Measurements from ENCODE around the gene KCNH3. TPM values are rescaled to one million over a fixed set of nuclear protein-coding genes. Genes with fewer than 3 reads are reported as not detected.

KCNH3 gene
- total RNA-seq, 1 experiment from 2014 or later = 0.26 TPM

- Histone ChIP-seq H3K4me1 (ENCODE audit: insufficient read depth, low read length) (no peaks in the 10 kb centered on the region; the same call in 1 of the 2 replicates), H3K14ac (ENCODE audit: insufficient read depth, low read length) (no peak overlapping the region), H3K9ac (ENCODE audit: extremely low read depth, insufficient read length, low read length) (no peak overlapping the region), H3K27ac (ENCODE audit: insufficient read length, low read depth, low read length) (no peak overlapping the region), H2BK120ac (ENCODE audit: low read depth, low read length, poor library complexity, severe bottlenecking) (no peak overlapping the region), H3K4me2 (ENCODE audit: insufficient read depth, insufficient read length, low read length) (no peak overlapping the region), H4K8ac (replicated peaks; ENCODE audit: insufficient read length, low read depth, low read length) (no peak overlapping the region), H4K20me1 (ENCODE audit: control insufficient read depth, insufficient read depth, insufficient read length) (no peaks in the 10 kb centered on the region), H3K18ac (ENCODE audit: insufficient read length, low read depth, low read length) (no peak overlapping the region), H3K79me2 (ENCODE audit: insufficient read depth, low read length) (no peaks in the 10 kb centered on the region), H2BK12ac (ENCODE audit: insufficient read length, low read depth, low read length) (no peak overlapping the region), H3K23ac (ENCODE audit: insufficient read length, low read depth, low read length) (no peak overlapping the region), H2BK5ac (ENCODE audit: insufficient read length, low read length) (no peak overlapping the region), H2BK20ac (ENCODE audit: low read depth, low read length, poor library complexity, severe bottlenecking) (no peak overlapping the region), H4K5ac (ENCODE audit: insufficient read length, low read depth, low read length) (no peak overlapping the region), H3K4ac (ENCODE audit: low read depth, low read length) (no peak overlapping the region), H2AK5ac (ENCODE audit: insufficient read length, low read length) (no peak overlapping the region), H4K91ac (ENCODE audit: insufficient read length, low read depth, low read length) (no peak overlapping the region), H2BK15ac (ENCODE audit: low read depth, low read length) (no peak overlapping the region), H3K79me1 (ENCODE audit: insufficient read depth, low read depth, low read length, poor library complexity, severe bottlenecking) (no peaks in the 10 kb centered on the region), H2AFZ (ENCODE audit: low read length) (no peak overlapping the region), H3T11ph (ENCODE audit: low read length) (no peak overlapping the region), H3K9me3 (ENCODE audit: control insufficient read depth, low read depth, low read length) (no peaks in the 10 kb centered on the region), H3K56ac (ENCODE audit: insufficient read length, low read depth, low read length) (no peak overlapping the region), H3K23me2 (ENCODE audit: insufficient read length, low read depth, low read length, poor library complexity, severe bottlenecking) (peaks cover 14% of the 10 kb centered on the region), H3K27me3 (ENCODE audit: insufficient read depth, low read length) (peaks cover 62% of the 10 kb centered on the region)
- Mint-ChIP-seq H3K36me3 (ENCODE audit: insufficient read depth in 1 of 3, low read depth in 3 of 3) (no peaks in the 10 kb centered on the region), H3K4me3 (no peak overlapping the region; a peak in 1 of 5 replicates), H3K9me3 (no peaks in the 10 kb centered on the region; a peak in 1 of 5 replicates), H3K27me3 (ENCODE audit: low read depth) (peaks cover 96% of the 10 kb centered on the region), H3K27ac (no peak overlapping the region), H3K4me1 (peaks cover 20 to 42% of the 10 kb centered on the region in 2 experiments)
- no peak for TF ChIP-seq CTCF (conservative IDR thresholded peaks at IDR 0.05)
- no peak for DNase-seq
- no CpG with 5 or more reads among the region's 18 CpGs for WGBS (ENCODE audit: extremely low coverage, insufficient read length, low lambda C conversion rate)
These were observed 2.5 kb downstream of the KCNH3 start for GRCh38 chr12:49541140-49541861.

Measured in H9 (cell line).